DMS114 treated with DMSO at 0.1 percent for 48 hours (cell line): Measurements from ENCODE around the gene MAP4K4.
"Not testable (repeated sequence)": the region's sequence is repeated elsewhere in the genome, so short reads cannot be mapped to it uniquely, and the experiment has no call there.

Experiments used
- DNase-seq: peaks from one replicate; lab custom pipeline; 2025; ENCODE audit not compliant: unreplicated experiment; lab: John Stamatoyannopoulos, UW

Gene MAP4K4

DNA sequence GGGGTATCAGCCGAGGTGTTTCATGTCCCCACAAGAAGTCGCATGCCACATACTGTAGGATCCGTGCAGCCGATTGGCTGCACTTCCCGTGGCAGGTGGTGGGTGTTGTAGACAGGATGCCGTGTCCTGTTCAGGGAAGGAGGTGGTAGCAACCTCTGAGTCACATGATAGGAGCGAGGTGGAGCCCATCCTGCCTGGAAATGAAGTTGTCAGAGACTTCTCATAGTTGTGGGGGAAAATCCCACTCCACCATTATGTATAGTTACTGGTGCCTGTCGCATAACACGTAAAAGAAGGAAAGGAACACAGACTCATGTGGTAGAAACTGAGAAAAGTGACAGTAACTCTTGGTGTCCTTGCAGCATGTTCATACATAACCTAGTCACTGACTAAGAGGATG lies 202.9 kb downstream of the MAP4K4 start:
- no peak for DNase-seq

DNA sequence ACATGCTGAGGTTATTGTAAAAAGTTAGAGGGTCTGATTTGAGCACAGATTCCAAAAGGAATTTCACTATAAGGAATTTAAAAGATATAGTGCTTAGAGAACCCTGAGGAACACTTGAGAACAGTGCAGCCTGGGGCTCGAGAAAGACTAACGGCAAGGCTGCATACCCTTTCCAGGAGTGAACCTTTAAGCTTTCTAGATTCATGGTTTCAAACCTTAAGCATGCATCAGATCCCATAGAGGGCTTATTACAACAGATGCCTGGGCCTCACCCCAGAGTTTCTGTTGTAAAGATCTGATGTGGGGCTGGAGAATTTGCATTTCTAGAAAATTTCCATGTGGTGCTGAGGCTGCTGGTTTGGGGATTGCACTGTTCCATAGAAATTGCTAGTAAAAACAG lies 203.7 kb downstream of the MAP4K4 start:
- DNase-seq = no peak

DNA sequence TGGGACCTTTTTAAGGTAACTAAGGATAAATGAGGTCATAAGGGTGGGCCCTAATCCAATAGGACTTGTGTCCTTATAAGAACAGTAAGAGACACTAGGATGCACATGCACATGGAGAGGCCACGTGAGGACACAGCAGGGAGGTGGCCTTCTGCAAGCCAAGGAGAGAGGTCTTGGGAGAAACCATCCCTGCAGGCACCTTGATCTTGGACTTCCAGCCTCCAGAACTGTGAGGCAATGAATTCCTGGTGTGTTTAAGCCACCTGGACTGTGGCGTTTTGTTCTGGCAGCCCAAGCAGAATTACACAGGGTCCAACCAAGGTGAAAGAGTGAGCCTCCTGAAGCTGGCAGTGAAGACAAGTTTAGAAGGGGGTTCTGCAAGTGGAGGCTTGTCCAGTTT lies 204.7 kb downstream of the MAP4K4 start:
- no peak for DNase-seq

DNA sequence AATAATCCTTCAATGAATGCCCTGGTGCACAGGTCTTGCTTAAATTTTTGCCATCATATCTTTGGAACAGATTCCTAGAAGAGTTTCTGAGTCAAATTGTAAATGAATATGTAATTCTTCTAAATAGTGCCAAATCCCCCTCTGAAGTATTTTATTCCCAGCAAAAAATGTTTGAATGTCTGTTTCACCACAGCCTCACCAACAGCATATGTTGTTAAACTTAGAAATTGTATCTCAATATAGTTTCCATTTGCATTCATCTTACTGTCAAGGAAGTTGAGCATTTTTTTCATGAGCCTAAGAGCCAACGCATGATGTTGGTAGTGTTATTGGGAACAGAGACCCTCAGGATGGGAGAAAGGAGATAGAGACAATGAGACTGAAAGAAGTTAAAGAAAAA lies 207.4 kb downstream of the MAP4K4 start:
- DNase-seq = no peak

DNA sequence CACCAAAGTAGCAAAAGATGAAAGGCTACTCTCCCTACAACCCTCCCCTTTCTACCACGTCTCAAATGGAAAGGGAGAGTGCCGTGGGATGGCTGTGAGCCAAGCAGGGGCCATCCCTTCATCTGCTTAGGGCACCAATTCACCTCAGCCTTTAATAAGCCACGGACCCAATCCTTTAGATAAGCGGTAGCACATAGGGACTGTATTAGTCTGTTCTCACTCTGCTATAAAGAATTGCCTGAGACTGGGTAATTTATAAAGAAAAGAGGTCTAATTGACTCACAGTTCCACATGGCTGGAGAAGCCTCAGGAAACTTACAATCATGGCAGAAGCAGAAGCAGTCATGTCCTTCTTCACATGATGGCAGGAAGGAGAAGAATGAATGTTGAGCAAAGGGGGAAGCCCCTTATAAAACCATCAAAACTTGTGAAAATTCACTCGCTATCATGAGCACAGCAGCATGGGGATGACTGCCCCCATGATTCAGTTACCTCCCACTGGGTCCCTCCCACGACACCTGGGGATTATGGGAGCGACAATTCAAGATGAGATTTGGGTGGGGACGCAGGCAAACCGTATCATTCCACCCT lies 208.3 kb downstream of the MAP4K4 start:
- no peak for DNase-seq

DNA sequence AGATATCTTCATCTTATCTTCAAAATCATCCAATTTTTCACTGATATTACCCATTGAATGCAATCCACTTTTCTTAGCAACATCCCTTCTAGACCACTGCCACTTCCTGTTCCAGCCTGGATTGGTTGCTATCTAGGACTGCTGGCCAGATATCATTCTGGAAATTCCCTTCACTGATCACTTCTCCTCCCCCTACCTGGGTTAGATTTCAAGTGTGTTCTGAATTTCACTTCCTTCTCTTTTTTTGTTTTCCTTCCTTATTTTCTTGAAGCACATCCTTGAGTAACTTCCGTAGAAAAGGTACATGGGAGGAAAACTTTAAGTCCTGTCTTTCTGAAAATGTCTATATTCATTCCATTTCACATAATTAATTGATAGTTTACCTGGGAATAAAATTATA lies 212.3 kb downstream of the MAP4K4 start:
- DNase-seq = no peak

DNA sequence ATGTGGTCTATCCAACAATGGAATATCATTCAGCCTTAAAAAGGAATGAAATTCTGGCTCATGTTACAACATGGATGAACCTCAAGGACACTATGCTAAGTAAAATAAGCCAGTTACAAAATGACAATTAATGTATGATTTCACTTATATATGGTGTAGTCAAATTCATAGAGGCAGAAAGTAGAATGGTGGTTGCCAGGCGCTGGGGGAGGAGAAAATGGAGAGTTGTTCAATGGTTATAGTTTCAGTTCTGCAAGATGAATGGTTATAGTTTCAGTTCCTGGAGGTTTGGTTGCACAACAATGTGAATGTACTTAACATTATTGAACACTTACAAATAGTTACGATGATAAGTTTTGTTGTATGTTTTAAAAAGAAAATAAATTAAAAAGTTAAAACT lies 215.0 kb downstream of the MAP4K4 start:
- DNase-seq = no peak

DNA sequence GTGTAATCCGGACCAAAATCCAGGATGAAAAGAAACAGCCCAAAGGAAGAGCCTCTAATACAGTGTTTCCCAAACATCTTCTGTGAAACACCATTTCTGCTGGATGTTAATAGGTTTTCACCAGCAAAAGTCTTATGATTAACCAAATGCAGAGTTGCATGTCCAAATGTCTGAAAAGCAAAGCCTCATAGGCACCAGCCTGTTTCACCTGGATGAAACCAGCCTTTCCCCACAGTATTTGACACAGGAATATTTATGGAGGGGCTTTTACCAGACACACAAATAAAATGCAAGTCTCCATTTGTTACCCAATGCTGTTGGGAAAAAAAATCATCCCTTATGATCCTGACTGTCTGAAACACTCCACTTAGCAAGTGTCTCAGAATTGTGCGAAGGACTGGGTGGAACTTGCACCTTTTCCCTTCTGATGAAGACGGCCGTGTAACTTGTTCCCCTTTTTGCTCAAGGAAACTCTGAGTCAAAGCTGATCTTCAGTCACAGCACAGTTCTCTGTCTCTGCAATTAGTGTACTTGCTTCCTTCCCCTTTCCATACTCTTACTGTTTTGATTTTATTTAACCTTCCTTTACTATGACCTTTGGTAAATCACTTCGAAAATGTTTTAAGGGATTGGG lies 223.9 kb downstream of the MAP4K4 start:
- no peak for DNase-seq

DNA sequence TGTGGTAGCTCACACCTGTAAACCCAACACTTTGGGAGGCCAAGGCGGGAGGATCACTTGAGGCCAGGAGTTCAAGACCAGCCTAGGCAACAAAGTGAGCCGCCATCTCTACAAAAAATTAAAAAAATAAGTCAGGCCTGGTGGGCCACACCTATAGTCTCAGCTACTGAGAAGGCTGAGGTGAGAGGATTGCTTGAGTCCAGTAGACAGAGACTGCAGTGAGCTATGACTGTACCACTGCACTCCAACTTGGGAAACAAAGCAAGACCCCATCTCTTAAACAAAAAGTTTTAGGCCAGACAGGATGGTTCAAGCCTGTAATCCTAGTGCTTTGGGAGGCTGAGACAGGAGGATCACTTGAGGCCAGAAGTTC lies 224.4 kb downstream of the MAP4K4 start:
- no peak for DNase-seq

DNA sequence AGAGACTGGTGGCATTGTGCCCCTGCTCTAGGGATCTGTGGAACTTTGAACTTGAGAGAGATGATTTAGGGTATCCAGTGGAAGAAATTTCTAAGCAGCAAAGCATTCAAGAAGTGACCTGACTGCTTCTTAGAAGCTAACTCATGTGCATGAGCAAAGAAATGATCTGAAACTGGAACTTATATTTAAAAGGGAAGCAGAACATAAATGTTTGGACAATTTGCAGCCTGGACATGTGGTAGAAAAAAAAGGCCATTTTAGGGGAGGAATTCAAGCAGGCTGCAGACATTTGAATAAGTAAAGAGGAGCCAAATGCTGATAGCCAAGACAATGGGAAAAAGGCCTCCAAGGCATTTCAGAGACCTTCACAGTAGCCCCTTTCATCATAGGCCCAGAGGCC lies 226.8 kb downstream of the MAP4K4 start:
- not testable (repeated sequence) for DNase-seq

DNA sequence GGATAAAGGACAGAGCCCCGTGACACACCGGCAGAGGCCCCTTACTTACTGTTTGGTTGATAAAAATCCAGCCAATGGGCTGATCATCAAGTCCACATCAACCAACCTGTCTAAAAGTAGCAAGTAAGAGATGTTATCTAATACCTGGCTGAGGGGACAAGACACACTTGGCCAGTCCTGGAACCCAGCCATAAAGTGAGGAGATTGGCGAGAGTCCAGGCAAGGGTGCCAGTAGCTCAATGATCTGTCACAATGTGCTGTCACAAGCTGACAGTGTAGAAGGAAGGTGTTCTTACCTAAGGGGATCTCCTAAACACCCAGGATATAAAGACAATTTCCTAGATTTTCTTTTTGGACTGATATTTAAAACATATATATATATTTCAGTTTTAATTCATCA lies 232.5 kb downstream of the MAP4K4 start:
- no peak for DNase-seq

DNA sequence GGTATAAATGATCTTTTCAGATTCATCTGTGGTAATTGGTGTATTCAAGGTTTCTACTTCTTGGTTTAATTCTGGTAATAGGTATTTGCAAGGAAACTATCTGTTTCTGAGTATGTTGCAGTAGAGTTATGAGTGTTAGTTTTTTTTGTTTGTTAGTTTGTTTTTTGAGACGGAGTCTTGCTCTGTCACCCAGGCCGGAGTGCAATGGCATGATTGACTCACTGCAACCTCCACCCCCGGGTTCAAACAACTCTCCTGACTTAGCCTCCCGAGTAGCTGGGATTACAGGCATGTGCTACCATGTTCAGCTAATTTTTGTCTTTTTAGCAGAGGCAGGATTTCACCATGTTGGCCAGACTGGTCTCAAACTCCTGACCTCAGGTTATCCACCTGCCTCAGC lies 233.3 kb downstream of the MAP4K4 start:
- no peak for DNase-seq

DNA sequence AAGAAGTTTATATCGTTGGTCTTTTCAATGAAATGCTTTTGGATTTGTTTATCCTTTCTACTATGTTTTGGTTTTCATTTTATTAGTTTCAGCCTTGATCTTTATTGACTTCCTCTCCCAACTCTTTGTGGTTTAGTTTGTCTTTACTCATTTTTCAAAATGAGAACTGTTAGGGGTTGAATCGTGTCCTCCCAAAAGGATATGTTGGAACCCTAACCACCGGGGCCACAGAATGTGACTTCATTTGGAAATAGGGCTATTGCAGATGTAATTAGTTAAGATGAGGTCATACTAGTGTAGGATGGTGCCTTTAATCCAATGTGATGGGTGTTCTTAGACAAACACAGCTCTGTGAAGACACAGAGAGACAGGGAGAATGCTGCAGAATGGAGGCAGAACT lies 233.9 kb downstream of the MAP4K4 start:
- no peak for DNase-seq

DNA sequence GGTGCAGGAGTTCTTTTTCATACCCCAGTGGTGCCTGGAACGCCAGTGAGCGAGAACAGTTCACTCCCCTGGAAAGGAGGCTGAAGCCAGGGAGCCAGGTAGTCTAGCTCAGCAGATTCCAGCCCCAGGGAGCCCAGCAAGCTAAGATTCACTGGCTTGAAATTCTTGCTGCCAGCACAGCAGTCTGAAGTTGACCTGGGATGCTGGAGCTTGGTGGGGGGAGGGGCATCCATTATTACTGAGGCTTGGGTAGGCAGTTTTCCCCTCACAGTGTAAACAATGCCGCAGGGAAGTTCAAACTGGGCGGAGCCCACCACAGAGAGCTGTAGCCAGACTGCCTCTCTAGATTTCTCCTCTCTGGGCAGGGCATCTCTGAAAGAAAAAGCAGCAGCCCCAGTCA lies 238.3 kb downstream of the MAP4K4 start:
- not testable (repeated sequence) for DNase-seq

DNA sequence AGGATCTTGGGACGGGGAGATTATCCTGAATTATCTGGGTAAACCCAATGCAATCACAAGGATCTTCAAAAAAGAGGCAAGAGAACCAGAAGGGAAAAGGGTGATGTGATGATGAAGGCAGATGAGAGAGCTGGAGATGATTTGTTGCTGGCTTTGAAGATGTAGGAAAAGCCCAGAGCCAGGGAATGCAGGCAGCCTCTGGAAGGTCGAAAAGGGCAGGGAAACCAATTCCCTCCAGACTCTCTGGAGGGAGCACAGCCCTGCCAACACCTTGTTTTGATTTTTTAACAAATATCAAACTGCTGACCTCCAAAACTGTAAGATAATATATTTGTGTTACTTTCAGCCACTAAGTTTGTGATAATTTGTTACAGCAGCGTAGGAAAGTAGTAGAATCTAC lies 245.3 kb downstream of the MAP4K4 start:
- DNase-seq = no peak
